Fibroblast of lung (primary cell): ENCODE results near the gene TBC1D22A.

Source experiments
- CTCF ChIP-seq, 2 donors: IDR thresholded peaks in 1 of 2; conservative IDR thresholded peaks in 1 of 2; 1 replicate in 1 of 2; 2 replicates in 1 of 2; pipeline ENCODE4 v1.5.1; 2011 to 2012; ENCODE audit warnings: low read length in 2 of 2, control low read depth in 1 of 2, inconsistent platforms in 1 of 2, low read depth in 1 of 2, mild to moderate bottlenecking in 1 of 2
- EZH2 ChIP-seq: IDR thresholded peaks from 2 replicates; pipeline ENCODE4 v1.5.1; 2012; ENCODE audit warnings: low read length, control low read depth, mild to moderate bottlenecking; ENCODE audit errors: missing control alignments

GRCh38 chr22:47209547-47210023 lies 447.1 kb downstream of the TBC1D22A start:
- no peak for TF ChIP-seq CTCF (conservative IDR thresholded peaks at IDR 0.05 in 1 of 2, IDR thresholded peaks at IDR 0.05 in 1 of 2; ENCODE audit: low read depth in 1 of 2, low read length in 2 of 2)
- TF ChIP-seq EZH2, result no peak
